Esophagus mucosa (tissue), 1 donor: Measurements from ENCODE around the gene MRPS18A. TPM values are rescaled to one million over a fixed set of nuclear protein-coding genes. Genes with fewer than 3 reads are reported as not detected.

Source experiments
- ATAC-seq: fragments of 200-7000 bp; cut with Tn5 transposase; one replicate; pipeline ENCODE4 v1.9.1; 2020
- total RNA-seq: library from RNA; stranded (reverse); gene quantifications from one replicate; pipeline ENCODE4 v1.2.4, GENCODE V29; 2023
- donor health status: DM: yes; HTN: yes; CAD: no.

The MRPS18A gene
- total RNA-seq, 1 donor from 2014 or later = 44.5 TPM

GRCh38 chr6:43698584-43699349 lies 11.2 kb upstream of the MRPS18A start:
- ATAC-seq = no peak

GRCh38 chr6:43697421-43697820 lies 9.8 kb upstream of the MRPS18A start:
- no peak for ATAC-seq

GRCh38 chr6:43695967-43696291 lies 8.3 kb upstream of the MRPS18A start:
- no peak for ATAC-seq

GRCh38 chr6:43695215-43695966 lies 7.8 kb upstream of the MRPS18A start:
- ATAC-seq = peak; percentile 97

GRCh38 chr6:43689421-43689820 lies 1.8 kb upstream of the MRPS18A start:
- ATAC-seq = no peak

- no peak for ATAC-seq
These were observed 533 bp downstream of the MRPS18A start for GRCh38 chr6:43687079-43687436.

GRCh38 chr6:43683708-43684455 lies 3.7 kb downstream of the MRPS18A start:
- ATAC-seq = no peak

- no peak for ATAC-seq
These were observed 4.7 kb downstream of the MRPS18A start for GRCh38 chr6:43682724-43683429.

GRCh38 chr6:43681303-43681702 lies 6.3 kb downstream of the MRPS18A start:
- ATAC-seq = no peak

GRCh38 chr6:43680308-43681200 lies 7.0 kb downstream of the MRPS18A start:
- ATAC-seq = no peak

GRCh38 chr6:43679057-43679456 lies 8.5 kb downstream of the MRPS18A start:
- no peak for ATAC-seq

- no peak for ATAC-seq
These were observed 9.2 kb downstream of the MRPS18A start for GRCh38 chr6:43678341-43678740.

GRCh38 chr6:43677759-43678158 lies 9.8 kb downstream of the MRPS18A start:
- ATAC-seq = no peak

- no peak for ATAC-seq
These were observed 10.5 kb downstream of the MRPS18A start for GRCh38 chr6:43676962-43677606.

GRCh38 chr6:43674921-43675320 lies 12.7 kb downstream of the MRPS18A start:
- no peak for ATAC-seq

- ATAC-seq = no peak
These were observed 13.3 kb downstream of the MRPS18A start for GRCh38 chr6:43674291-43674690.

- ATAC-seq = no peak
These were observed 14.0 kb downstream of the MRPS18A start for GRCh38 chr6:43673444-43674084.

- no peak for ATAC-seq
These were observed 15.5 kb downstream of the MRPS18A start for GRCh38 chr6:43671801-43672690.

GRCh38 chr6:43671011-43671800 lies 16.4 kb downstream of the MRPS18A start:
- ATAC-seq = no peak
